Lung (tissue), 12 donors: ENCODE measurements around the gene FGFR3. TPM values are rescaled to one million over a fixed set of nuclear protein-coding genes. Genes with fewer than 3 reads are reported as not detected.

ENCODE experiments used
- ATAC-seq: fragments of 200-7000 bp; cut with Tn5 transposase; one replicate; pipeline ENCODE4 v1.9.1; 2020; ENCODE audit warnings: moderate number of reproducible peaks; ENCODE audit not compliant: insufficient read depth, low FRiP score
- DNase-seq, 3 donors: peaks; one replicate each; pipeline ENCODE4 v3.0.0-alpha.2; 2013 to 2017
- H3K27ac ChIP-seq, 2 donors: one replicate each; pipeline ENCODE4 v1.5.1; 2013; ENCODE audit warnings: mild to moderate bottlenecking in 2 of 2, moderate library complexity in 2 of 2, control low read depth in 1 of 2, inconsistent platforms in 1 of 2, low read depth in 1 of 2, low read length in 1 of 2
- H3K27me3 ChIP-seq, 3 donors: one replicate each; pipeline ENCODE4 v1.5.1; 2013; ENCODE audit warnings: low read length in 2 of 3; ENCODE audit not compliant: control insufficient read depth in 3 of 3, insufficient read depth in 3 of 3
- H3K36me3 ChIP-seq, 4 donors: one replicate each; pipeline ENCODE4 v1.5.1; 2013; ENCODE audit warnings: low read length in 4 of 4, mild to moderate bottlenecking in 1 of 4, moderate library complexity in 1 of 4; ENCODE audit not compliant: control insufficient read depth in 4 of 4, insufficient read depth in 4 of 4
- H3K4me1 ChIP-seq, 5 donors: one replicate each; pipeline ENCODE4 v1.5.1; 2013; ENCODE audit warnings: low read length in 5 of 5, mild to moderate bottlenecking in 2 of 5, moderate library complexity in 1 of 5; ENCODE audit not compliant: control insufficient read depth in 5 of 5, insufficient read depth in 5 of 5
- H3K4me3 ChIP-seq: one replicate; pipeline ENCODE4 v1.5.1; 2013; ENCODE audit warnings: mild to moderate bottlenecking, control low read depth, moderate library complexity
- H3K9ac ChIP-seq, 2 donors: one replicate each; pipeline ENCODE4 v1.5.1; 2013; ENCODE audit warnings: low read length in 2 of 2, control low read depth in 1 of 2; ENCODE audit not compliant: insufficient read depth in 1 of 2
- H3K9me3 ChIP-seq, 4 donors: one replicate each; pipeline ENCODE4 v1.5.1; 2013; ENCODE audit warnings: low read length in 3 of 4, mild to moderate bottlenecking in 1 of 4, moderate library complexity in 1 of 4; ENCODE audit not compliant: control insufficient read depth in 4 of 4, insufficient read depth in 3 of 4
- WGBS, 2 donors: extraction: QIAGEN DNeasy Blood & Tissue Kit; methylation state at CpG; one replicate each; pipeline ENCODE4 v1.1.7; 2013; 5-methylcytosine and 5-hydroxymethylcytosine counted together
- polyA plus RNA-seq, 2 donors: library from polyadenylated mRNA; stranded (reverse); fragments of 200-250 nt; gene quantifications; one replicate each; pipeline ENCODE4 v1.2.1, GENCODE V29; 2013
- total RNA-seq, 2 donors: library from RNA; depleted of rRNA in 1 of 2; stranded (reverse); fragments of >200 nt in 1 of 2; gene quantifications; one replicate each; pipeline ENCODE4 v1.2.1, GENCODE V29; 2014 to 2021
- TF ChIP-seq, protein P1 (sequence below): IDR thresholded peaks from 2 replicates; pipeline ENCODE4 v1.5.1; 2012; ENCODE audit warnings: mild to moderate bottlenecking; ENCODE audit errors: control extremely low read depth, extremely low read depth
- donor health status: control.
- donor health status: control.
- donor health status: Bipolar disorder and iron deficiency.
- donor health status: healthy.
- donor health status: DM: yes; HTN: yes; CAD: no.

Gene FGFR3
- total and polyA plus RNA-seq, 4 donors = 8.1 to 99.3 (median 22.4) TPM

GRCh38 chr4:1776521-1777161 is 16.5 kb upstream of the FGFR3 start:
- ATAC-seq = no peak
- WGBS, 2 donors = 94 to 95% methylated on average over 24 of the region's 24 CpGs
- no peak for DNase-seq

DNA sequence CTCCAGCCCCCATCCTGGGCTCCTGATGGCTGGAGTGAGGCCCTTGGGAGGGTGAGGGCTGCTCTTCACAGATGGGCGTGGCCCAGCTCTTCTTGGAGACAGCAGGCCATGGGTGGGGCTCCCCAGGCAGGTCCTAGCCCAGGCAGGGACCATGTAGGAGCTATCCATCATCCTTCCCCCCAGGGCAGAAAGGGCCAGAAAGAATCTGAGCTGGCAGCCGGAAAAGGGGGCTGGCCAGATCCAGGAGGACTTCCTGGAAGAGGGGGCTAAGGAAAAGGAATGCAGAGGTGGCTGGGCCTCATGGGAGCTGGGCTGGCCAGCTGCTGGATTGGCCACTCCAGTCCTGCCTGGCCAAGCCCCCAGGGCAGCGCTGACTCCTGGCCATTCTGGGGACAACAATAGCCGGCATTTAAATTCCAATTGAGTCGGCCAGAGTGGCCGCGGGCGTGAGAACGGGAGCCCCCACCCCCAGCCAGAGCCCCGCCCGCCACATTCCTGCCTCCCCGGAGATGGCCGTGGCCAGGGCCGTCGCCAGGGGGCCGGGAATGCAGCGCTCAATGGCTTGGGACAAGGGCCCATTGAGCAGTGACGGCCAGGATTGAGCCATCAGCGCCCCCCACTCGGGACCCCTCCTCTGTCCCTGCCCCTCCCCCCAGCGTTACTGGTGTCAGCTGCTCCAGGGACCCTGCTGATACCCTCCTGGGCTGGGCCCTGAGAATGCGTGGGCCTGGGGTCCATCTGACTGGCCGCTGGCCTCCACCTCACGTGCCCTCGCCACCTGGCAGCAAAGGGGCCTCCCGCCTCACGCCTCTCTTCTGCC is 15.1 kb upstream of the FGFR3 start:
- no peaks in the 10 kb centered on the region for H3K27me3 ChIP-seq
- WGBS, 2 donors = 42 to 76% methylated on average over 26 to 27 of the region's 27 CpGs
- peak in 2 of 3 donors; percentile 56 to 79 for DNase-seq
- H3K9me3 ChIP-seq = no peaks in the 10 kb centered on the region
- TF ChIP-seq, protein P1, sequence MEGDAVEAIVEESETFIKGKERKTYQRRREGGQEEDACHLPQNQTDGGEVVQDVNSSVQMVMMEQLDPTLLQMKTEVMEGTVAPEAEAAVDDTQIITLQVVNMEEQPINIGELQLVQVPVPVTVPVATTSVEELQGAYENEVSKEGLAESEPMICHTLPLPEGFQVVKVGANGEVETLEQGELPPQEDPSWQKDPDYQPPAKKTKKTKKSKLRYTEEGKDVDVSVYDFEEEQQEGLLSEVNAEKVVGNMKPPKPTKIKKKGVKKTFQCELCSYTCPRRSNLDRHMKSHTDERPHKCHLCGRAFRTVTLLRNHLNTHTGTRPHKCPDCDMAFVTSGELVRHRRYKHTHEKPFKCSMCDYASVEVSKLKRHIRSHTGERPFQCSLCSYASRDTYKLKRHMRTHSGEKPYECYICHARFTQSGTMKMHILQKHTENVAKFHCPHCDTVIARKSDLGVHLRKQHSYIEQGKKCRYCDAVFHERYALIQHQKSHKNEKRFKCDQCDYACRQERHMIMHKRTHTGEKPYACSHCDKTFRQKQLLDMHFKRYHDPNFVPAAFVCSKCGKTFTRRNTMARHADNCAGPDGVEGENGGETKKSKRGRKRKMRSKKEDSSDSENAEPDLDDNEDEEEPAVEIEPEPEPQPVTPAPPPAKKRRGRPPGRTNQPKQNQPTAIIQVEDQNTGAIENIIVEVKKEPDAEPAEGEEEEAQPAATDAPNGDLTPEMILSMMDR = no peak
- peaks cover 0 to 16% (median 7%) of the 10 kb centered on the region in 5 donors for H3K4me1 ChIP-seq
- H3K36me3 ChIP-seq = no peaks in the 10 kb centered on the region
- H3K4me3 ChIP-seq = no peak overlapping the region
- no peak overlapping the region for H3K9ac ChIP-seq
- ATAC-seq = no peak
- no peak overlapping the region for H3K27ac ChIP-seq

More at GRCh38 chr4:1776521-1777161, 16.5 kb upstream of the FGFR3 start:
- no peak overlapping the region for H3K9ac ChIP-seq
- TF ChIP-seq, protein P1 = no peak
- no peak overlapping the region for H3K4me3 ChIP-seq
- no peaks in the 10 kb centered on the region for H3K36me3 ChIP-seq
- peaks cover 0 to 30% (median 9%) of the 10 kb centered on the region in 5 donors for H3K4me1 ChIP-seq
- no peaks in the 10 kb centered on the region for H3K27me3 ChIP-seq
- no peaks in the 10 kb centered on the region for H3K9me3 ChIP-seq
- H3K27ac ChIP-seq = no peak overlapping the region

DNA sequence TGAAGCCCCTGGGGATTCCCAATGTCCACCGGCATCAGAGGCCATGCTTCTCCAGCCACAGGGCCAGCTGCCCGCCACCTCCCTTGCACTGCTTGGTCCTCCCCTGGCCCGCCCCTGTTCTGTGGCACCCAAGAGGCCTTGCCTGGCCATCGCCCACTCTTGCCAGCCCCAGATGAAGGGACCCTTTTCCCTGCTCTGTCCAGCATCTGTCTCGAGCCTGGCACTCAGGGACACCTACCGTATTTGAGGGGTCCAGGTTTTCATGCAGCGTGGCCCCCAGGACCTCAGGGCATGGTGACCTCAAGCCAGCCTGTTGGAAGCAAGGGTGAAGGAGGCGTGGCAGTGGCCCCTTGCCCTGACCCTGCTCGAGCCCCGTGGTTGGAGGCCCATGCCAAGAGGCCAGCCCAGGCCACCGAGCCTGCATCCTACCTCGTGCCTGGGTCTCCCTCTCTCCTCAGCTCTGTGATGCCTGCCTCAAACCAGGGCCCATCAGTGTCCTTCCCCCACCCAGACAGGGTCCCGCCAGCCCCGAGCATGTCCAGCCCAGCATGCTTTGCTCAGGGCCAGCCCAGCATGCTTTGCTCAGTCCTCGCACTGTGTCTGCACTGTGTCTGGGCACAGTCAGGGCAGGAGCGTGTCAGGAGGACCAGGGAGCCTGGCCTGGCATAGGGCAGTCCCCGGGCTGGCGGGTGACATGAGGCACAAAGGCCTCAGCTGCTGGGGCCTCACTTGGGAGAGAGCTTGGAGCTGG is 14.3 kb upstream of the FGFR3 start:
- no peak for DNase-seq
- 90 to 94% methylated on average over 18 of the region's 18 CpGs for WGBS, 2 donors
- TF ChIP-seq, protein P1 = no peak

More for the DNA sequence above, 14.3 kb upstream of the FGFR3 start:
- no peak for ATAC-seq
- Histone ChIP-seq H3K36me3 (no peaks in the 10 kb centered on the region), H3K9me3 (no peaks in the 10 kb centered on the region), H3K4me3 (no peak overlapping the region), H3K9ac (no peak overlapping the region), H3K27ac (no peak overlapping the region), H3K4me1 (peaks cover 0 to 15% (median 4%) of the 10 kb centered on the region in 5 donors), H3K27me3 (no peaks in the 10 kb centered on the region)
